Midbrain (tissue), 1 donor: ENCODE measurements around the gene PLEKHA6.

ENCODE experiments used
- DNase-seq: peaks from one replicate; lab custom pipeline; 2025; lab: John Stamatoyannopoulos, UW

PLEKHA6 gene

DNA sequence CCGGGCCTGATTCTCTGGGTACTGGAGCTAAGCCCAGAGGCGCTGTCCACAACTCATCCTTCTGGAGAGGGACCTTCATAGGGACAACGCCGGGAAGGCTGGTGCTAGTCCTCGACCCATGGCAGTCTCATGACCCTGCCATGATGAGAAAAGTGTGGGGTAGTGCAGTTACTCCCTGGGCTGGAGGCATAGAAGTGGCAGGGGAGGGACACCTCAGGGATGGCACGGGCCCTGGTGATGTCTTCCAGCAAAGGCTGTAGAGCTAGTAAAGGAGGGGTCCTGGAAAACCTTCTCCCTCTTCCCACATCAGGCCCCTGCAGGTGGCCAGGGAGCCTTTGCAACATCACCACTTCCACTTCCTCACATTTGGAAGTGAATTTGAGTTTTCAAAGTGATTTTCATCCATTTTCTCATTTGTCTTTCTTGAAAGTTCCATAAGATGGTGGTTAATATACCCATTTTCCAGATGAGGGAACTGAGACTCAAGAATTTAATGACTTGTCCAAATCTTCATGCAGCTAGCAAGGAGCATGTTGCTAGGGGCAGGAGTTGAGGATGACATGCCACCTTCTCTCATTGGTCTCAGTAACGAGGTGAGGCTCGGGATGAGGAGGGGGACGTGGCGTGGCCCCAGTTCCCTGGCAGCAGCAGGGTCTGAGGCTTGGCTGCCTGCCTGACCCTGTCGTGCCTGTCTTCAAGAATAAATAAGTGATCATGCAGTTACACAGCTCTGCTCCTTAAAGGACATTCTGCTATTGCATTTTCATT is 142.7 kb downstream of the PLEKHA6 start:
- DNase-seq, result no peak

DNA sequence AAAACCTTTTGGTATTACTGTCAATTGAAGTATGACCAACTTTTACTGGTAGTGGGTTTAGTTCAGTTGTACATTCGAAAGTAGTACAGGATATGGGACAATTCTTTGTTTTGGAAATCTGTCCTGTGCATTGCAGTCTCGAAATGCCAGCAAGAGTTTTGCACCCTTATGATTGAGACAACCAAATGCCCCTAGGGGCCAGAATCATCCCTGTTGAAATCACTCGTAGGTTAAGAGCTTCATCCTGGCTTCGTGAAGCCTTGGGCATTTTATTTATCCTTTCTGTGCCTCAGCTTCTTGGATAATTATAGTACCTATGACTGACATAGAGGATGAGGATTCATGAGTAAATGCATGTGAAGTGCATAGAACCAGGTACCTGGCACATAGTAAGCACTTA is 143.5 kb downstream of the PLEKHA6 start:
- no peak for DNase-seq

DNA sequence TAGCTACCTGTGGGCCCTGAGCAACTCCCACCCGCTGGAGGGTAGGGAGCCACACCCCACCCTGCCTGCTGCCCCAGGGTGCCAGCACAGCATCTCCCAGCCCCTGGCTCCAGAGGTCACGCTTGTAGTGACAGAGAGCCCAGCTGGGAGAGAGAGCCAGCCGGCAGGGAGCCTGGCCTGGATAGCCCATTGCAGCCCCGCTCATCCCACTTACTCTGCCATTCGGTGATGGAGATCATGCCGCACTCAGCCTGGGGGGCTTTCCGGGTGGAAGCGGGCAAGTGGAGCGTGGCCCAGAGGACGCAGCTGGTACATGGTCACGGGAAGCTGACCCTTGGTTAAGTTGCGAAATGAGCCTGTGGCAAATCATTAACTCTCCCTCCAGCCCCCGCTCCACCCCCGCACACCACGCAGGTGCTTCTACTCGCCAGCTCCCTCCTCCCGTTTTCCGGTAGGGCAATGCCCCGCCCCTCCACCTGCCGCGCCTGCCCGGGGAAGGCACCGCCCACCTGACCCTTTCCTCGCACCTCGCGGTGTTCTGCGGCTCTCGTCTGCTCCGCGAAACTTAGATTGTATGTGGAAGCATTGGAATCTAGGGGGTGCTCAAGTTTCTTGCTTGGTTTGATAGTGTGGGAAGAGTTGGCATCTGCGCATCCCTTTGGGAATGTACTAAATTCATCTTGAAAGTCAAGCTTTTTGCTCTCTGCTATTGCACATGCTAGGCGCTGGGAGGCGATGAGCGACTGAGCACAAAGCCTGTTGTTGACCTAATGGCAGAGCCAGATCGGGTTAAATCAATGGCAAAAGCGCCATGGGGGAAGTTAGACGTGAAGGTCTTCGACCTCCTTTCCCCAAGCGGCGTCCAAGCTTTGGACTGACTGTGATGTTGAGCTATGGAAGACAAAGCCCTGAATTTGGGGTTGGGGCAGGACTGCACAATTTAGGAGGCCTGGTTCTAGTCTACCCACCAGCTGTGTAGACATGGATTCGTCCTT is 145.8 kb downstream of the PLEKHA6 start, which contains the start of gene GOLT1A:
Gene GOLT1A, minus strand, starts transcription at position 321 of the 995 bp plus-strand sequence. Its CDS starts 82 bp downstream, at position 239.
- peak; percentile 69 for DNase-seq

DNA sequence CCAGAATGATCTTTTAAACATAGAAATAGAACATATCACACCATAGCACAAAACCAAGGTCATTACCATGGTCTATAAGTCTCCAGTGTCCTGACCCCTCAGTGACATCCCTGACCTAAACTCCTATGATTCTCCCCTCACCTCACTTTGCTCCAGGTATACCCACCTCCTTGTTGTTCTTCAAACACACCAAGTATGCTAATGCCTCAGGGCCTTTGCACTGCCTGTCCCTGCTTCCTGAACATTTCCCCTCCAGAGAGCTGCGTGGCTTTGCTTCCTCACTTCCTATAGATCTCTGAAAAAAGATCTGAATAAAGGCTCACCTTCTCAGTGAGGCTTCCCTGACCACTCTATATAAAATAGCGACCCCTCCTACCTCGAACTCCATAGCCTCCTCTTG is 147.0 kb downstream of the PLEKHA6 start:
- no peak for DNase-seq

DNA sequence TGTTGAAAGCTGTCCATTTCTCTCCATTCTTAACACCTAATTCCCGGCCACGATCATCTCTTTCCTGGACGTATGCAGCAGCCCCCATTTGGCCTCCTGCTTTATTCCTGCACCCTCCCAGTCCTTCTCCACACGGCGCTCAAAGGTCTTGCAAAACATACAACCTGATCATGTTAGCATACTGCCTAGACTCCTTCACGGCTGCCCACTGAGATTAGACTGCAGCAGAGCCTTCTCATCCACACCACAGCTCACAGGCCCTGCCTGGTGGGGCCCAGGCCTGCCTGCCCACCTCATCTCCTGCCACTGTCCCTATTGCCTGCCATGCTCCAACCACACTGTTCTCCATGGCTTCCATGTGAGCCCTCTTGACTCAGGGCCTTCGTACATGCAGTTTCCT is 148.7 kb downstream of the PLEKHA6 start:
- DNase-seq, result no peak

DNA sequence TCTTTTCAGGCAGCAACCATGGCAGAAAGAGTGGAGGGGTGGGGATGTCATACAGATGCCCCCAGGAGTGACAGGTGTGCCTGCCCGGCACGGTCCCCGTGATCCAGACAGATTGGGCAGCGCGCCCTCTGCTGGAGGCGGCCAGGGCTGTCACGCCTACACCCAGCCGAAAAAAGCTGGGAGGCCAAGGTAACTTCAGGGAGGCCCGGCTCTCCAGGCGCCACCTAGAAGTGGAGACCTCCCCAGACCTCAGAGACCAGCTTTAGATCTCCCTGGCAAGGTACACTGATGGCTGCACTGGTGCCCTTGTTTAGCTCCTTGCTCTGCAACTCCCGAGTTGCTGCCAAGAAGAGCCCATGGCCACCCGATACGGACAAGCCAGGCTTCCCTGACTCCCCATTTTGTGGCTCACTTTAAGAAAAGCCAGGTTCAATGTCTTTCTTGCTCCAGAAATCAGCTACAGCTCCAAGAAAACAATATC is 152.6 kb downstream of the PLEKHA6 start:
- DNase-seq, result peak; percentile 28

DNA sequence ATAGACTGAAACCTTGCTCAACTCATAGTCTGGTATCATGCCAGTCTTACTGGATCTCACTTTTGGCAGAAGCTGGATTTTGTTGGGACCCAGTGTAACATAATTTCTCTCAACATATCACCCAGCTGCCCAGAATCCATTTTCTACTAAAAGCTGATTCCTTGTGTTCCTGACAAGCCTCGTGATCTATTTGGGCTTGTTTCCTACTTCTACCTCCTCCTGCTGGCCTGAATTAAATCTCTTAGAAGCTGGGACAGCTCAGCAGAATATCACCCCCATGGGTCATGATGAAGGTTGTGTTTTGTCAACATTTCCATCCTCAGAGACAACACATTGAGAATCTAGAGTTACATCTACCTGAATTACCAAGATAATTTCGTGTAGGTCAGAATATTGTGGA is 153.6 kb downstream of the PLEKHA6 start:
- DNase-seq, result no peak

DNA sequence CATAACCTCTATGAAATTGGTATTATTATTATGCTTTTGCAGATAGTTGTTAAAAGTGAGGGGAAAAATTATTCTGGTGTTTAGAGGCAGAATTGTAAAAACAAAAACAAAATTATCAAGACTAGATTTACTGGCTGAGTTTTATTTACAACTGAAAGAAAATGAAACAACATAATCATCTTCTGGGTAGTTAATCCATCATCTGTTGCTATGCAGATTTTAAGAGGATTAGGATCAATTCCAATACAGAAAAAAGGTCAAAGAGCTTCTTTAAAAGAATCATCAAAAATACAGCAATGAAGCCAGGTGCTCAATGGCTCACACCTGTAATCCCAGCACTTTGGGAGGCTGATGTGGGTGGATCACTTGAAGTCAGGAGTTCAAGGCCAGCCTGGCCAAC is 154.2 kb downstream of the PLEKHA6 start:
- no peak for DNase-seq

DNA sequence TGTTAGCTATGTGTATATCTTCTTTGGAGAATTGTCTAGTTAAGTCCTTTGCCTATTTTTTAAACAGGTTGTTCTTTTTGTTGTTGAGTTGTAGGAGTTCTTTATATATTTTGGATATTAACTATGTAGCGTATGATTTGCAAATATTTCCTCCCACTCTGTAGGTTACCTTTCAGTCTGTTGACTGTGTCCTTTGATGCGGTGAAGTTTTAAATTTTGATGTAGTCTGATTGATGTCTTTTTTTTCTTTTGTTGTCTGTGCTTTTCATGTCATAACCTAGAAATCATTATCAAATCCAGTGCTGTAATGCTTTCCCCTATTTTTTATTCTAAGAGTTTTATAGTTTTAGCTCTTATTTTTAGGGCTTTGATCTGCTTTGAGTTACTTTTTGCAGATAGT is 154.8 kb downstream of the PLEKHA6 start:
- no peak for DNase-seq

DNA sequence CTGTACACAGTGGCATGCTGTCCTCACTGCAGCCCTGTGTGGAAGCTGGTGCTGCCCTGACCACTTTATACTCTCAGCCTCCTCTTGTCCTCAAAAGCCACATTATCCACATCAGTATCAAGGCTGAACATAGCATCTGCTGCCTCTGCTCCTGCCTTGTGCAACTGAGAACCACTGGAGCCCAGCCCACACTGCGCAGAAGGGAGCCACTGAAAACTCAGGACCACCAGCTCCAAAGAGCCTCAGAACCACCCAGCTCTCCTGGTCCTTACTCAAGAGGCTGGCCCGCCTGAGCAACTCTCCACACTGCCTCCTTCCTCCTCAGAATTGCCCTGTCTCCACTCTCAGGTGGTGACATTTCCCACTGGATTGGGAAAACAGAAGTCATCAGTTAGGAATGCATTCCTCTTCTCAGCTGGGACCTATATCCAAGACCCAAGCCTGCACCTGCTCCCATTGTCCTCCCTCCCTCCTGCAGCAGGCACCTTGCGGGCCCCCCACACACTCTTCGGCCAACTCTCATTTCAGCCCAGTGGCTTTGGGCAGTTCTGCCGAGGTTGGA is 156.4 kb downstream of the PLEKHA6 start:
- DNase-seq, result no peak

DNA sequence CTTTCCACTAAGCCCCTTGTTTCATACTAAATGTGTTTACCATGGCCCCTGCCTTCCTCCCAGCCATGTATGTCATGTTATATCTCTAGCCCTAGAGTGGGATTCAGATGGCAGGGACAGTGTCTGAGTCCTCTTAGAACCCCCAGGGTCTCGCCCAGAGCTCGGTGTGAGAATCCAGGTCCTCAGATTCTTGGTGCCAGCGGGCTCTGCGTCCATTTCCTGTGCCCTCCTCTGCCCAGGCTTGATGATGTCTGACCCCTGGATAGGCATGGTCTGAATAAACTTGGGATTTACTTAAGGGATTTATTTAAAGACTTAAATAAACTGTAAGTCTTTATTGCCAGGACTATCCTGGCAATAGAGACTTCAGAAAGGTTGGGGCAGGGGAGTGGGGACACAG is 157.2 kb downstream of the PLEKHA6 start:
- DNase-seq, result no peak

DNA sequence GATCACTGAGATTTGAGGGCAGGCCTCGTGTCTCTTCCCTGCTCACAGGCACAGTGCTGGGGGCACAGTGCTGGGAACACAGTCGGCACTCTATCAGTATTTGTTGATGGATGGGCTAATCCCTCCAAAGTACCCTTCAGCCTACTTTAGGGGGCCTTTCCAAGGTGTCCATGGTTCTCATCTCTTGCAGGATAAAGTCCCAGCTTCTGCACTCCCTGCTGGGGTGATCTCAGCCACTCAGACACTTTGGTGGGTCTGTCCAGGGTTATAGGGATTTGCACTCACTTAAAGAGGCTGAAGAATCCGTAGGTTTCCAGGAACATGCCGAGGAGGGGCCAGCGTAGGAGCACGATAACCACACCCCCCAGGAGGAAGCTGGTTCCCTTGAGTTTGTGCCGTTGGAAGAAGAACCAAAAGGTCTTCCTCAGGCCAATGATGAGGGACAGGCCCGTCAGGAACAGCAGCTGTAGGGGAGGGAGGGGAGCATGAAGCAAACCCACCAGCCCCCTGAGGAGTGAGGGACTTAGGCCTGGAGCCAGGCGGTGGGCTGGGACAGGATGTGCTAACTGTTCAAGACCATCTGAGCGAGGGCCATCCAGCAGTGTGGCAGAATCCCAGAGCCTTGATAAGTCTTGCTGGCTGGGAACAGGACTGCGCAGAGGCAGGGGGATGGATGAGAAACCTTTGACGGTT is 158.2 kb downstream of the PLEKHA6 start:
- DNase-seq, result no peak

DNA sequence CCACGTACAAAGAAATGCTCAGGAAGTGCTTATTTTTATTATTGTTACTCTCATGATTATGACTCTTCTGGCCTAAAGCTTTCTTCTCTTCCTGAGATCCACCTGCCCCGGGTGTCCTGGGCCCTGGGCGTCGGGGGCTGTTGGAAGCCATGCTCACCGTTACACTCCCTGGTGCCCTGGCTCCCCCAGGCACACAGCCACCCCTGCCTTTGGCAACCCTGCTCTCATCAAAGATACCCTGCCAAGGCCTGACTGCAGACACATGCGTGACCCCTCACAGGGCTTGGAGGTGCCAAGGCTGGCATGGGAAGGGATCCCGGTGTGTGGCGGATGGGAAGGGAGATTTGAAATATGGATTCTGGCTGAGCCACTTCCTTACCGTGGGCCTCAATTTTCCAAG is 160.2 kb downstream of the PLEKHA6 start:
- no peak for DNase-seq

DNA sequence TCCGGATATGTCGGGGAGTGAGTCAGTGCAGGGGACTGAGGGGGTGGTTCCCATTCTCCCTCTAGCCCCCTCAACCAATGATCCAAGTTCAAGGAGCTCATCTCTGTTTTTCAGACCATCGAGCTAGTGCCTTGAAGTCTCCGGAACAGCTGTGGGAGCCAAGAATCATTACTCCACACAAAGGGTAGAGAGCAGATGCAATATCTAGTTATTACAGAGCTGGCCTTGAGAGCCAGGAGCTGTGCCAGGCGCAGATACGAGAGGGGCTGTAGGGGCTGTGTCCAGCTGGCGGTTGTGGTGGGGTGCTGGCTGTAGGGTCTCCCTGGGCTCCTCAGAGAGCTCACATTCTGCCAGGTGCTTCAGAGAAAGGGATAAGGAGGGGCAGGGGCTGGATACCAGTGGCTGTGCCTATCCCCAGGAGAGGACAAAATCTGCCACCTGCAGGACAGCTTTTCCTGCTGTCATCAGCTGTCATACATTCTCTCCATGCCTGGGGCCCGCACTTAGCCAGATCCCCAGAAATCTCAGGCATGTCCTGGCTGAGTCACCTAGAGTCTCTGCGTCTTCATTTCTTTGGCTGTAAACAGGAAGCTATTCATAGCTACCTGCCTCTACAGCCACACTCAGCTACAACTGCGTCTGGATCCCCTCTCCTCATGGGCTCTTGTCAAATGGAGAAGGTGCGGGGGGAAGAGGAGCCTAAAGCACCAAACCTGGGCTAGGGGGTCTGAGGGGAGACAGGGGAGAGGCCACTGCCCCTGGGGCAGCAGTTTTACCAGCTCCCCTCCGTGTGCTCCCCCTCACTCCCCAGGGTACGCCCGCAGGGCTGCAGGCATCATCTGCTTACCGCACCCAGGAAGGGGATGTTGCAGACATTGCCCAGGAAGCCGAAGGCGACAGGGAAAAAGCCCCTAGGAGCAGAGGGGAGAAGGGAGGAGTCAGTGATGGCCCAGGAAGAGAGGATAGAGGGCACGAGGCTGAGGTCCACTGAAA is 161.1 kb downstream of the PLEKHA6 start:
- DNase-seq, result no peak

DNA sequence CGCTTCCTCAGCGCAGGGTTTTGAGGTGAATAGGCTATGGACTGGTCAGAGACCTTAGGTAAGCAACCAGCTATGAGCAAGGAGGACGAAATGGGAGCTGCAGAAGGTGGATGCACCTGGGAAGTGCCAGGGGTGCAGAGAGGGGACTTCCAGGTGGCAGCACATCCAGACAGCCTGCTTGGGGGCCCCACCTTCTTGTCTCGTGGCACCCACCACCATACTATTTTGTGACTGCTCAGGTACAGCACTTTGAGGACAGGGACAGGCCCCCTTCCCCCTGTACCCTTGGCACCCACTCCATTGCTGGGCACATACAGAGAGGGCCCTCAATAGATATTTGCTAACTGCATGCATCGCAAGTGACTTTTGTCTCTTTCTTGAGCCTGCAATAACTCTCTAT is 162.7 kb downstream of the PLEKHA6 start:
- DNase-seq, result no peak

DNA sequence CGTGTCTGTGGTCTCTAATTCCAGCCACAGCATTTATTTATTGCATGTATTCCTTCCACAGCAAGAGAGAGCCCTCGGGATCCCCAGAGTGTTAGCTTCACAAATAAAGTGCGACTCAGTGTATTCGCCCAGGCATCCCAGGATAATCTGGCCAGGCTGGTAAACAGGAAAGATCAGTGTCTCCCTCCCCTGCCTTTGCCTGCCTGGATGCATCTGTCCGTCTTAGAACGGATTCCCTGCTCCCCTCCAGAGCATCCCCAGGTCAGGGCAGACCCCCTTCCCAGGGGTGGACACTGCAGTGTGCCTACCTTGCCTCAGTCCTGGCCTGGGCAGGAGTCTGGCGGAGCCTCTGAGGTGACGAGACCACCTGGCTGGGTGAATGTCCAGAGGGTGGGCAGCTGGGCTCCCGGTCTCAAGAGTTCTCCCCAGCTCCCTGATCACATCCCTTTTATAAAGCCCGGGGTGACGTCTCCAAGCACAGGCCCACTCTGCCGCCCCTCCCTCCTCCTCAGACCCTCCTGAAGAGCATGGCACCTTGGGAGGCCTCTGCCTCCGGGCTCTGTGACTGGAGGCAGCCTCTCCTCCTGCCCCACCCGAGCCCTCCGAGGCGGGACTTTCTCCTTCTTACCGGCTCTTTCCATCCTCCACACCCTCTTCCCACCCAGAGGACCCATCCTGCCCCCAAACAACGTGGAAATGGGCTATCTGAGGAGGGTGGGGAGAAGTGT is 163.5 kb downstream of the PLEKHA6 start, which contains the start of gene KISS1:
Gene KISS1, minus strand, starts transcription at position 424 of the 728 bp plus-strand sequence. CDS start 3,615 bp downstream, outside the sequence.
- DNase-seq, result no peak

DNA sequence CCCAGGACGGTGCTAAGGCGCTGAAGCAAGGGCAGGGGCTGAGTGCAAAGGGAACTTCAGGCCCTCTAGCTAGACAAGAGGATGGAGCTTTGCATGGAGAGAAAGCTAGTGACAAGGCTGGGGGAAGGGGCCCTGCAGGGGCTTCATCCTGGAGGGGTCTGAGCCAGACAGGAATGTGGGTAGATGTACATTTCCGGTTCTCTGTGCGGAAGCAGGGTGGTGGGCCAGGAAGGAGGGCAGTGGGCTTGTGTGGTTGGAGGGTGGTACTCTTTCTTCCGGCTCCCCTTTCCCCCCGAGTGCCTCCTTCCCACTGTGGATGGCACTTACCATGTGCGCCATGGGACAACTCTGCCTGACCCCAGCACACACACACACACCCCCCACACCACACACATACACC is 165.0 kb downstream of the PLEKHA6 start:
- DNase-seq, result no peak

DNA sequence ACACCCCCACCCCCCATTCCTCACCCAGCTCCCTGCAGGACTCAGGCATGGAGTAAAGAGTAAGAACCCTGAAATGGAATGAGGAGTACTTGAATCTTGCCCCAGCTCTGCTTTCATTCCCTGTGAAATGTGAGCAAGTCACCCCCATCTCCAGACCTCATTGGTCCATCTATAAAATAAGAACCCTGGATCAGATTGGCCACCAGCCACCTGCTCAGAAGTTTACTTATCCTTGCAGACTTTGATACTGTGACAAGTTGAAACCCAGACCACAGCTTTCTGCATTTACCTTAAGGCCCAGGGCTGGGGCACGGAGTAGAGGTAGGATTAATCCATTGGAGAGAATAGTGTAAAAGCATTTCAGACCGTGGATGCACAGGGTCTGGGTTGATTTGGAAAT is 165.6 kb downstream of the PLEKHA6 start:
- no peak for DNase-seq

DNA sequence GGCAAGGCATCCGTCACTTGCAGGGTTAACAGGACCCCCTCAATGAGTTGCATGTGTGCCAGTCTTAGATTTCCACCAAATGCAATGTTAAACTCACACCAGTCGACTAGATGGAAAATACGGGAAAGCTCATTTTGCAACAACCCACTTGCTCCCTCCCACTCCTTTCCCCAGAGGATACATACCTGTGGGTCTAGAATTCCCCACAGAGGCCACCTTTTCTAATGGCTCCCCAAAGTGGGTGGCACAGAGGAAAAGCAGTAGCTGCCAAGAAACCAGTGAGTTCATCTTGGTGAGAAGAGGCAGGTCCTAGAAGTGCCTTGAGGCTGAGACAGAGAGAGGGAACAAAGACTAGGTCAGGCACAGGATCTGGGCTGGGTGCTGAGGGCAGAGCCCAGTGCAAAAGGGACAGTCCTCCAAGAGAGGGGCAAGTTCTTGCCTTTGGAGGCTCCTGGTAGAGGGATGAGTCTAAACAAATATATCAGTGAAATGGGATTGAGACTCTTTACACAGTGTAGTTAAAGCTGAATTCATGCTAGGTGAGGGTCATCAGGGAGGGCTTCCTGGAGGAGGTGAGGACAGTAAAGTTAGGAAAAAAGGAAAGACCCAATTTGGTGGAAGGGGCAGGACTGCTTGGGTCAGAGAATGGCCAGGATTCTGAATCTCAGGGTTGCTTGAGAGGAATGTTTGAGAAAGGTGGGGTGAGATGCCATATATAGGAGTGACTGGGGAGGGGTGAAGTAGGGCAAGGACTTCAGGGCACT is 167.0 kb downstream of the PLEKHA6 start:
- DNase-seq, result no peak
